ENCODE measurements around the gene FBXL15. TPM values are rescaled to one million over a fixed set of nuclear protein-coding genes. Genes with fewer than 3 reads are reported as not detected.

Gene FBXL15
- total RNA-seq, 1 donor from 2014 or later = 15.7 TPM

DNA sequence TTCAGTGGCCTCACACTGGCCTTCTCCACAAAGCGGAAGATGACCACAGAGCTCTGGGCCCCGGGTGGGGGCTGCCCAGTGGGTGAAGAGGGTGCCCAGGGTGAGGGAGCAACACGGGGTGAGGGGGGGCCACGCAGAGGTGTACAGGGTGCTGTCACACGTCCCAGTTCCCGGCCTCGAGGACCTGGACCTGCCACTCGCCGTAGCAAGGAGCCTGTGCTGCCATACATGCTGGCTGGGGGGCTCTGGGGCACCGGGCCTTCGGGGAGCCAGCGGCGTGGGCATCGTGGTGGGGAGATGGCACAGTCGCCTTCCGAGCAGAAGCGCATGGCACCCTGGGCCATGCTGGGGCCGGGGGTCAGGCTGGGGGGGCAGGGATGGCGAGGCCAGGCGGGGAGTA, 3.9 kb upstream of the FBXL15 start:
- peaks cover 41% of the 10 kb centered on the region for H3K27me3 Mint-ChIP-seq
- DNase-seq (no peak), ATAC-seq (ENCODE audit: low read depth) (no peak)
- H3K36me3 Mint-ChIP-seq (ENCODE audit: low read depth) = peaks cover 5% of the 10 kb centered on the region
- no peak overlapping the region for H3K4me3 Mint-ChIP-seq
- ChIA-PET POLR2A (interaction anchor here (2.6 kb wide), 1 partner anchor 10 kb away, joined by 11 read pairs; no protein-coding TSS in a partner anchor), CTCF (no interaction called here)
- H3K4me1 Mint-ChIP-seq = peaks cover 35% of the 10 kb centered on the region
- no peaks in the 10 kb centered on the region for H3K9me3 Mint-ChIP-seq
- TF ChIP-seq, protein P1, sequence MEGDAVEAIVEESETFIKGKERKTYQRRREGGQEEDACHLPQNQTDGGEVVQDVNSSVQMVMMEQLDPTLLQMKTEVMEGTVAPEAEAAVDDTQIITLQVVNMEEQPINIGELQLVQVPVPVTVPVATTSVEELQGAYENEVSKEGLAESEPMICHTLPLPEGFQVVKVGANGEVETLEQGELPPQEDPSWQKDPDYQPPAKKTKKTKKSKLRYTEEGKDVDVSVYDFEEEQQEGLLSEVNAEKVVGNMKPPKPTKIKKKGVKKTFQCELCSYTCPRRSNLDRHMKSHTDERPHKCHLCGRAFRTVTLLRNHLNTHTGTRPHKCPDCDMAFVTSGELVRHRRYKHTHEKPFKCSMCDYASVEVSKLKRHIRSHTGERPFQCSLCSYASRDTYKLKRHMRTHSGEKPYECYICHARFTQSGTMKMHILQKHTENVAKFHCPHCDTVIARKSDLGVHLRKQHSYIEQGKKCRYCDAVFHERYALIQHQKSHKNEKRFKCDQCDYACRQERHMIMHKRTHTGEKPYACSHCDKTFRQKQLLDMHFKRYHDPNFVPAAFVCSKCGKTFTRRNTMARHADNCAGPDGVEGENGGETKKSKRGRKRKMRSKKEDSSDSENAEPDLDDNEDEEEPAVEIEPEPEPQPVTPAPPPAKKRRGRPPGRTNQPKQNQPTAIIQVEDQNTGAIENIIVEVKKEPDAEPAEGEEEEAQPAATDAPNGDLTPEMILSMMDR (IDR thresholded peaks at IDR 0.05) = no peak
- H3K27ac Mint-ChIP-seq = no peak overlapping the region
- intact Hi-C loops (cut with micrococcal nuclease) = no loop called here

DNA sequence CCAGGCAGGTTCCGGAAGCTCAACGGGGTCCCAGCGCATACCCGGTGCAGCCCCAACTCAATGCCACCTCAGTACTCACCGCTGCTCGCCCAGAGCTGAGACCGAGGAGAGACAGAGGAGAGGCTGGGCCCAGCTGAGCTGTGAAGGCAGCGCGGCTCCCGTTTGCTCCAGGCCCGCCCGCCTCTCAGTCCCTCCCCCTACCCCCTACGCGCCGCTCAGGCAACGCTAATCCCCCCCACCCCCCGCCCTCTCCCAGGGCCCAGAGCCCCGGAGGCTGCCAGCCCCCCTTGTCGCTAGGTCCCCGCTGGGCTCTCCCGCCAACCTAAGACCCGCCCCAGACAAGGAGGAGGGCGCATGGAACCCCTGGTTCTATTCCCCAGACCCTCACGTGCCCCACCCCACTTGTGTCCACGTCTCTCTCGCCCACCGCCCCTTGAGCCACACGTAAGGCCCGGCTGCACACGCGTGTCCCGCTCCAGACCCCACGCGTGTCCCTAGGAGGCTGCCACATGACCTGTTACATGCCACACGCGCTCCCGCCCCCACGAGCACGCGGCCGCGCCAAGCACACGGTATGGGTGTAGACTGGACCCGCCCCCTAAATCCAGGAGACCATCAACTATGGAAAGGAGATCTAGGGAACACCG, 1.9 kb upstream of the FBXL15 start, which contains the start of gene PSD:
Gene PSD, minus strand, starts transcription at position 164 of the 647 bp plus-strand sequence. CDS start 1,747 bp downstream, outside the sequence.
- H3K4me1 Mint-ChIP-seq = peaks cover 43% of the 10 kb centered on the region
- CTCF ChIA-PET = no interaction called here
- POLR2A ChIA-PET = interaction anchor here (2.6 kb wide), 1 partner anchor 12 kb away, joined by 11 read pairs; no protein-coding TSS in a partner anchor
- H3K27me3 Mint-ChIP-seq = peaks cover 32% of the 10 kb centered on the region
- TF ChIP-seq, protein P1 (IDR thresholded peaks at IDR 0.05) = no peak
- no peaks in the 10 kb centered on the region for H3K9me3 Mint-ChIP-seq
- H3K27ac Mint-ChIP-seq = no peak within 1 kb of the TSS
- no peak for DNase-seq
- ATAC-seq (ENCODE audit: low read depth) = no peak
- H3K4me3 Mint-ChIP-seq = peak within 1 kb of the TSS; percentile 98
- intact Hi-C loops (cut with micrococcal nuclease) = no loop called here
- peaks cover 14% of the 10 kb centered on the region for H3K36me3 Mint-ChIP-seq (ENCODE audit: low read depth)

- ATAC-seq (ENCODE audit: low read depth) (peak; percentile 11), DNase-seq (peak; percentile 71)
- intact Hi-C loops (cut with micrococcal nuclease) = loop anchor here (1.0 to 2.0 kb wide), 4 partner anchors 8 to 299 kb away; partner anchors contain the start of genes GBF1 and LDB1
- H3K27ac Mint-ChIP-seq = no peak overlapping the region
- peaks cover 24% of the 10 kb centered on the region for H3K27me3 Mint-ChIP-seq
- peaks cover 18% of the 10 kb centered on the region for H3K36me3 Mint-ChIP-seq (ENCODE audit: low read depth)
- no peaks in the 10 kb centered on the region for H3K9me3 Mint-ChIP-seq
- peak overlapping the region; percentile 98 for H3K4me3 Mint-ChIP-seq
- CTCF ChIA-PET = interaction anchor here (4.1 to 5.2 kb wide), 3 partner anchors 20 to 189 kb away, joined by 24 to 40 read pairs (median 29); no protein-coding TSS in a partner anchor
- POLR2A ChIA-PET = interaction anchor here (0.6 to 6.2 kb wide), 10 partner anchors 10 to 250 kb away, joined by 3 to 305 read pairs (median 12); partner anchors contain the start of genes C10orf95, CUEDC2 and NFKB2
- H3K4me1 Mint-ChIP-seq = peaks cover 43% of the 10 kb centered on the region
- TF ChIP-seq, protein P1 (IDR thresholded peaks at IDR 0.05) = no peak
These were observed 1.1 kb upstream of the FBXL15 start for GRCh38 chr10:102419269-102420180.

GRCh38 chr10:102420181-102420713, 389 bp upstream of the FBXL15 start:
- intact Hi-C loops (cut with micrococcal nuclease) = loop anchor here (1.0 to 2.0 kb wide), 4 partner anchors 9 to 299 kb away; partner anchors contain the start of genes GBF1 and LDB1
- peak; percentile 16 for DNase-seq
- no peak for ATAC-seq (ENCODE audit: low read depth)
- CTCF ChIA-PET = interaction anchor here (1.1 to 5.2 kb wide), 7 partner anchors 12 to 190 kb away, joined by 5 to 40 read pairs (median 24); partner anchors contain the start of genes CUEDC2 and NFKB2
- peak overlapping the region; percentile 95 for H3K27ac Mint-ChIP-seq
- no peaks in the 10 kb centered on the region for H3K9me3 Mint-ChIP-seq
- POLR2A ChIA-PET = interaction anchor here (0.6 to 6.2 kb wide), 18 partner anchors 8 to 256 kb away, joined by 3 to 305 read pairs (median 7); partner anchors contain the start of genes ACTR1A, C10orf95, CUEDC2 and NFKB2
- H3K27me3 Mint-ChIP-seq = peaks cover 23% of the 10 kb centered on the region
- H3K4me3 Mint-ChIP-seq = peak overlapping the region; percentile 98
- TF ChIP-seq, protein P1 (IDR thresholded peaks at IDR 0.05) = no peak
- peaks cover 43% of the 10 kb centered on the region for H3K4me1 Mint-ChIP-seq
- H3K36me3 Mint-ChIP-seq (ENCODE audit: low read depth) = peaks cover 20% of the 10 kb centered on the region
